IMR-90 (cell line): ENCODE results near the gene ARFGEF3. TPM values are rescaled to one million over a fixed set of nuclear protein-coding genes. Genes with fewer than 3 reads are reported as not detected.

Experiments used
- ATAC-seq: fragments of 200-7000 bp; cut with Tn5 transposase; 2 replicates; pipeline ENCODE4 v1.9.1; 2020; ENCODE audit warnings: low read depth, mild to moderate bottlenecking, moderate library complexity
- BruUV-seq: library from RNA; stranded (reverse); fragments of 400-500 nt; replicated peaks from 2 replicates; lab custom pipeline; 2021; lab: Mats Ljungman, UMichigan
- CTCF ChIA-PET: fragments of 300-600 bp; formaldehyde crosslinking; extraction: SDS; loops from one replicate; lab custom pipeline; 2021; ENCODE audit warnings: antibody characterized with exemption; lab: Yijun Ruan, JAX
- POLR2A ChIA-PET: fragments of 300-600 bp; sonication (Branson Sonifier 250); formaldehyde crosslinking; loops from one replicate; lab custom pipeline; 2022; ENCODE audit warnings: antibody characterized with exemption; ENCODE audit not compliant: unreplicated experiment; lab: Charles Lee
- DNase-seq: peaks from one replicate; pipeline ENCODE4 v3.0.0; 2013
- H2AFZ ChIP-seq: replicated peaks from 2 replicates; pipeline ENCODE3; 2013; ENCODE audit warnings: low read length, mild to moderate bottlenecking; ENCODE audit not compliant: poor library complexity
- H2AK5ac ChIP-seq: 2 replicates; pipeline ENCODE4 v1.6.1; 2013; ENCODE audit warnings: low read depth, low read length, inconsistent platforms
- H2AK9ac ChIP-seq: replicated peaks from 2 replicates; pipeline ENCODE3; 2013; ENCODE audit warnings: mild to moderate bottlenecking, low read depth, low read length, moderate library complexity; ENCODE audit not compliant: poor library complexity
- H2BK120ac ChIP-seq: 2 replicates; pipeline ENCODE4 v1.6.1; 2013; ENCODE audit warnings: low read depth, low read length, inconsistent platforms
- H2BK15ac ChIP-seq: 3 replicates; pipeline ENCODE4 v1.6.1; 2013; ENCODE audit warnings: low read depth, low read length, inconsistent platforms
- H2BK20ac ChIP-seq: 2 replicates; pipeline ENCODE4 v1.6.1; 2013; ENCODE audit warnings: low read depth, mild to moderate bottlenecking, inconsistent platforms, low read length, moderate library complexity
- H2BK5ac ChIP-seq: 2 replicates; pipeline ENCODE4 v1.6.1; 2013; ENCODE audit warnings: mild to moderate bottlenecking, low read depth, low read length, inconsistent platforms; ENCODE audit not compliant: poor library complexity, severe bottlenecking
- H3K14ac ChIP-seq: replicated peaks from 2 replicates; pipeline ENCODE4 v1.6.1; 2013; ENCODE audit warnings: low read depth, low read length, inconsistent platforms
- H3K18ac ChIP-seq: 2 replicates; pipeline ENCODE4 v1.6.1; 2013; ENCODE audit warnings: low read depth, low read length, control low read depth
- H3K23ac ChIP-seq: 2 replicates; pipeline ENCODE4 v1.6.1; 2013; ENCODE audit warnings: low read depth, low read length, inconsistent platforms
- H3K27ac ChIP-seq: 2 replicates; pipeline ENCODE4 v1.5.1; 2013; ENCODE audit warnings: mild to moderate bottlenecking, control low read depth, low read length; ENCODE audit not compliant: insufficient read depth
- H3K27me3 ChIP-seq: 2 replicates; pipeline ENCODE4 v1.6.1; 2013; ENCODE audit warnings: low read length; ENCODE audit not compliant: control insufficient read depth, insufficient read depth
- H3K36me3 ChIP-seq: 2 replicates; pipeline ENCODE4 v1.6.1; 2013; ENCODE audit warnings: low read length, mixed read lengths; ENCODE audit not compliant: control insufficient read depth, insufficient read depth
- H3K4ac ChIP-seq: 2 replicates; pipeline ENCODE4 v1.6.1; 2013; ENCODE audit warnings: low read depth, low read length, inconsistent platforms
- H3K4me1 ChIP-seq: 2 replicates; pipeline ENCODE4 v1.6.1; 2013; ENCODE audit warnings: low read length, mixed read lengths; ENCODE audit not compliant: control insufficient read depth, insufficient read depth
- H3K4me2 ChIP-seq: 2 replicates; pipeline ENCODE4 v1.6.1; 2013; ENCODE audit warnings: low read depth, mild to moderate bottlenecking, control low read depth, low read length, moderate library complexity
- H3K4me3 ChIP-seq: 2 replicates; pipeline ENCODE4 v1.5.1; 2013; ENCODE audit warnings: low read depth, mild to moderate bottlenecking, control low read depth, low read length, moderate library complexity; ENCODE audit not compliant: insufficient read depth
- H3K56ac ChIP-seq: 2 replicates; pipeline ENCODE4 v1.6.1; 2013; ENCODE audit warnings: low read length, inconsistent platforms; ENCODE audit not compliant: insufficient read depth; ENCODE audit errors: extremely low read depth
- H3K79me1 ChIP-seq, 2 experiments: 2 replicates each; pipeline ENCODE4 v1.6.1; 2013; ENCODE audit warnings: low read length in 2 of 2, inconsistent platforms in 1 of 2, low read depth in 1 of 2
- H3K9ac ChIP-seq: 2 replicates; pipeline ENCODE4 v1.6.1; 2013; ENCODE audit warnings: low read depth, low read length, control low read depth
- H3K9me1 ChIP-seq: 2 replicates; pipeline ENCODE4 v1.6.1; 2013; ENCODE audit warnings: low read length, inconsistent platforms; ENCODE audit not compliant: insufficient read depth
- H3K9me3 ChIP-seq: 2 replicates; pipeline ENCODE4 v1.6.1; 2013; ENCODE audit warnings: low read length; ENCODE audit not compliant: control insufficient read depth, insufficient read depth
- H4K20me1 ChIP-seq: 2 replicates; pipeline ENCODE4 v1.6.1; 2013; ENCODE audit warnings: low read length, inconsistent platforms; ENCODE audit not compliant: insufficient read depth
- H4K5ac ChIP-seq: 2 replicates; pipeline ENCODE4 v1.6.1; 2013; ENCODE audit warnings: mild to moderate bottlenecking, low read depth, low read length, control low read depth
- H4K8ac ChIP-seq, 2 experiments: 2 replicates each; pipeline ENCODE4 v1.6.1; 2013; ENCODE audit warnings: low read depth in 2 of 2, low read length in 2 of 2, control low read depth in 1 of 2, inconsistent platforms in 1 of 2
- H4K91ac ChIP-seq: 2 replicates; pipeline ENCODE4 v1.6.1; 2013; ENCODE audit warnings: low read depth, low read length, inconsistent platforms; ENCODE audit not compliant: insufficient read depth
- BHLHE40 ChIP-seq: fragments of 150-350 bp; IDR thresholded peaks from 2 replicates; pipeline ENCODE4 v1.6.1; 2016; ENCODE audit warnings: mild to moderate bottlenecking, low read depth, low read length
- CEBPB ChIP-seq: IDR thresholded peaks from 2 replicates; pipeline ENCODE4 v1.6.1; 2012; ENCODE audit warnings: low read depth, low read length, improper control_type of control experiment
- CHD1 ChIP-seq: IDR thresholded peaks from 2 replicates; pipeline ENCODE4 v1.6.1; 2012; ENCODE audit warnings: low read depth, low read length, improper control_type of control experiment
- FOS ChIP-seq: fragments of 150-350 bp; IDR thresholded peaks from 2 replicates; pipeline ENCODE4 v1.6.1; 2016; ENCODE audit warnings: low read depth, low read length
- MAFK ChIP-seq: IDR thresholded peaks from 2 replicates; pipeline ENCODE4 v1.6.1; 2012; ENCODE audit warnings: low read depth, low read length, improper control_type of control experiment
- MAZ ChIP-seq: IDR thresholded peaks from 2 replicates; pipeline ENCODE4 v1.6.1; 2012; ENCODE audit warnings: low read depth, mild to moderate bottlenecking, low read length, improper control_type of control experiment, moderate library complexity, borderline replicate concordance
- MXI1 ChIP-seq: IDR thresholded peaks from 2 replicates; pipeline ENCODE4 v1.6.1; 2012; ENCODE audit warnings: low read depth, mild to moderate bottlenecking, low read length, moderate library complexity, borderline replicate concordance
- NFE2L2 ChIP-seq: fragments of 150-350 bp; IDR thresholded peaks from 2 replicates; pipeline ENCODE4 v1.6.1; 2016; ENCODE audit warnings: low read depth, mild to moderate bottlenecking, low read length
- POLR2A ChIP-seq: IDR thresholded peaks from 2 replicates; pipeline ENCODE4 v1.6.1; 2012; ENCODE audit warnings: mild to moderate bottlenecking, low read depth, low read length
- RAD21 ChIP-seq: IDR thresholded peaks from 2 replicates; pipeline ENCODE4 v1.6.1; 2012; ENCODE audit warnings: low read length, improper control_type of control experiment
- RCOR1 ChIP-seq: IDR thresholded peaks from 2 replicates; pipeline ENCODE4 v1.6.1; 2012; ENCODE audit warnings: mild to moderate bottlenecking, low read length, improper control_type of control experiment; ENCODE audit not compliant: insufficient replicate concordance
- RFX5 ChIP-seq: IDR thresholded peaks from 2 replicates; pipeline ENCODE4 v1.8.0; 2012; ENCODE audit warnings: low read depth, mild to moderate bottlenecking, low read length, moderate library complexity
- SMC3 ChIP-seq: fragments of 150-350 bp; IDR thresholded peaks from 2 replicates; pipeline ENCODE4 v1.6.1; 2016; ENCODE audit warnings: low read depth, mild to moderate bottlenecking, antibody characterized with exemption, low read length, moderate library complexity
- WGBS, 2 experiments: methylation state at CpG; one replicate each; pipeline versions ENCODE4 v1.1.5 to v1.1.7; 2013; ENCODE audit warnings: missing lambda C conversion rate in 2 of 2; ENCODE audit not compliant: insufficient read length in 1 of 2; ENCODE audit errors: extremely low coverage in 2 of 2; 5-methylcytosine and 5-hydroxymethylcytosine counted together
- dilution Hi-C: fragments of 300-500 bp; cut with HindIII; formaldehyde crosslinking; loops from one replicate; pipeline ENCODE4 v1.14.3; 2018; ENCODE audit warnings: low sequenced_read_pairs; ENCODE audit not compliant: unreplicated experiment
- in situ Hi-C: fragments of 300-500 bp; cut with MboI; formaldehyde crosslinking; loops from 3 replicates; pipeline ENCODE4 v1.14.3; 2019; ENCODE audit warnings: low sequenced_read_pairs, inconsistent platforms, mixed read lengths
- intact Hi-C: fragments of 100-400 bp; cut with micrococcal nuclease; formaldehyde crosslinking; loops from 2 replicates; pipeline ENCODE4 v1.10.0; 2022
- polyA plus RNA-seq, 3 experiments: library from polyadenylated mRNA; depleted of rRNA; stranded (reverse); fragments of >200 nt; gene quantifications; 2 replicates each; pipeline ENCODE4 v1.2.3, GENCODE V29; 2012; ENCODE audit warnings: low replicate concordance in 1 of 3
- total RNA-seq: library from RNA; depleted of rRNA; stranded (reverse); fragments of >200 nt; gene quantifications from 2 replicates; pipeline ENCODE4 v1.2.3, GENCODE V29; 2012
- TF ChIP-seq, protein P1 (sequence below): conservative IDR thresholded peaks from 2 replicates; pipeline ENCODE4 v1.5.1; 2012; ENCODE audit warnings: mild to moderate bottlenecking, low read depth, low read length, improper control_type of control experiment
- TF ChIP-seq, protein P2 (sequence below): fragments of 150-350 bp; IDR thresholded peaks from 2 replicates; pipeline ENCODE4 v1.6.1; 2017; ENCODE audit warnings: mild to moderate bottlenecking, antibody characterized with exemption, low read length, low read depth
- TF ChIP-seq, protein P3 (sequence below): fragments of 150-350 bp; IDR thresholded peaks from 2 replicates; pipeline ENCODE4 v1.6.1; 2016; ENCODE audit warnings: low read depth, mild to moderate bottlenecking, low read length, moderate library complexity, borderline replicate concordance

ARFGEF3 gene
- total and polyA plus RNA-seq, 2 of the 4 experiments (the other 2 are of a cell fraction) = under 0.01 to 0.02 TPM

DNA sequence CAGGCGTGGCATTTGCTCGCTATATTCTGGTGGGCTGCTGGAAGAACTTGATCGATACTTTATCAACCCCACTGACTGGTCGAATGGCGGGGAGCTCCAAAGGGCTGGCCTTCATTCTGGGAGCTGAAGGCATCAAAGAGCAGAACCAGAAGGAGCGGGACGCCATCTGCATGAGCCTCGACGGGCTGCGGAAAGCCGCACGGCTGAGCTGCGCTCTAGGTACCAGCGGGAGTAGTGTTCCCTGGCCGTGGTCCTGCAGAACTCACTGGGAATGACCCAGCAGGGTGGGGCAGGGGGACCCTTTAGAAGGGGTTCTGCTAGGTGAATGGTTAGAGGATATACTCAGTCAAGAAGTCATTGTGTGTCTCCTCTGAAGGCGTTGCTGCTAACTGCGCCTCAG lies 125.0 kb downstream of the ARFGEF3 start:
- in situ Hi-C loops (no loop called here), dilution Hi-C loops (no loop called here)

More for the DNA sequence above, 125.0 kb downstream of the ARFGEF3 start:
- Histone ChIP-seq H3K36me3 (no peaks in the 10 kb centered on the region), H3K4me3 (no peak overlapping the region), H3K27ac (no peak overlapping the region), H4K91ac (no peak overlapping the region), H2BK5ac (no peak overlapping the region), H2AK9ac (peak overlapping the region; percentile 34), H2BK20ac (no peak overlapping the region), H3K27me3 (peaks cover 7% of the 10 kb centered on the region), H3K9ac (no peak overlapping the region), H3K9me3 (no peaks in the 10 kb centered on the region), H2BK120ac (no peak overlapping the region), H3K18ac (no peak overlapping the region), H4K8ac (no peak overlapping the region), H3K79me1 (no peaks in the 10 kb centered on the region), H2AFZ (peak overlapping the region; percentile 10), H3K14ac (no peak overlapping the region), H3K4me1 (no peaks in the 10 kb centered on the region), H4K20me1 (no peaks in the 10 kb centered on the region), H2BK15ac (no peak overlapping the region), H3K4me2 (no peak overlapping the region), H3K56ac (no peak overlapping the region), H2AK5ac (peak overlapping the region; percentile 37; the same call in 1 of the 2 replicates), H4K5ac (no peak overlapping the region), H3K9me1 (0 out of 2 replicates have a peak, but pooled peaks cover 4% of the 10 kb centered on the region), H3K23ac (no peak overlapping the region), H3K4ac (no peak overlapping the region)
- CTCF ChIA-PET = interaction anchor here (0.6 kb wide), 1 partner anchor 41 kb away, joined by 4 read pairs; no protein-coding TSS in a partner anchor
- no peak for ATAC-seq
- TF ChIP-seq RAD21 (no peak), MXI1 (no peak), NFE2L2 (no peak), FOS (no peak), BHLHE40 (no peak), CEBPB (no peak), SMC3 (no peak), RFX5 (no peak), RCOR1 (no peak), CHD1 (no peak), MAZ (no peak), MAFK (no peak), POLR2A (no peak)
- TF ChIP-seq, protein P1, sequence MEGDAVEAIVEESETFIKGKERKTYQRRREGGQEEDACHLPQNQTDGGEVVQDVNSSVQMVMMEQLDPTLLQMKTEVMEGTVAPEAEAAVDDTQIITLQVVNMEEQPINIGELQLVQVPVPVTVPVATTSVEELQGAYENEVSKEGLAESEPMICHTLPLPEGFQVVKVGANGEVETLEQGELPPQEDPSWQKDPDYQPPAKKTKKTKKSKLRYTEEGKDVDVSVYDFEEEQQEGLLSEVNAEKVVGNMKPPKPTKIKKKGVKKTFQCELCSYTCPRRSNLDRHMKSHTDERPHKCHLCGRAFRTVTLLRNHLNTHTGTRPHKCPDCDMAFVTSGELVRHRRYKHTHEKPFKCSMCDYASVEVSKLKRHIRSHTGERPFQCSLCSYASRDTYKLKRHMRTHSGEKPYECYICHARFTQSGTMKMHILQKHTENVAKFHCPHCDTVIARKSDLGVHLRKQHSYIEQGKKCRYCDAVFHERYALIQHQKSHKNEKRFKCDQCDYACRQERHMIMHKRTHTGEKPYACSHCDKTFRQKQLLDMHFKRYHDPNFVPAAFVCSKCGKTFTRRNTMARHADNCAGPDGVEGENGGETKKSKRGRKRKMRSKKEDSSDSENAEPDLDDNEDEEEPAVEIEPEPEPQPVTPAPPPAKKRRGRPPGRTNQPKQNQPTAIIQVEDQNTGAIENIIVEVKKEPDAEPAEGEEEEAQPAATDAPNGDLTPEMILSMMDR = no peak
- TF ChIP-seq, protein P2, sequence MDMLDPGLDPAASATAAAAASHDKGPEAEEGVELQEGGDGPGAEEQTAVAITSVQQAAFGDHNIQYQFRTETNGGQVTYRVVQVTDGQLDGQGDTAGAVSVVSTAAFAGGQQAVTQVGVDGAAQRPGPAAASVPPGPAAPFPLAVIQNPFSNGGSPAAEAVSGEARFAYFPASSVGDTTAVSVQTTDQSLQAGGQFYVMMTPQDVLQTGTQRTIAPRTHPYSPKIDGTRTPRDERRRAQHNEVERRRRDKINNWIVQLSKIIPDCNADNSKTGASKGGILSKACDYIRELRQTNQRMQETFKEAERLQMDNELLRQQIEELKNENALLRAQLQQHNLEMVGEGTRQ = no peak
- TF ChIP-seq, protein P3, sequence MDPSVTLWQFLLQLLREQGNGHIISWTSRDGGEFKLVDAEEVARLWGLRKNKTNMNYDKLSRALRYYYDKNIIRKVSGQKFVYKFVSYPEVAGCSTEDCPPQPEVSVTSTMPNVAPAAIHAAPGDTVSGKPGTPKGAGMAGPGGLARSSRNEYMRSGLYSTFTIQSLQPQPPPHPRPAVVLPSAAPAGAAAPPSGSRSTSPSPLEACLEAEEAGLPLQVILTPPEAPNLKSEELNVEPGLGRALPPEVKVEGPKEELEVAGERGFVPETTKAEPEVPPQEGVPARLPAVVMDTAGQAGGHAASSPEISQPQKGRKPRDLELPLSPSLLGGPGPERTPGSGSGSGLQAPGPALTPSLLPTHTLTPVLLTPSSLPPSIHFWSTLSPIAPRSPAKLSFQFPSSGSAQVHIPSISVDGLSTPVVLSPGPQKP = no peak
- no peak for DNase-seq
- BruUV-seq = no TSS peak
- POLR2A ChIA-PET = no interaction called here
- intact Hi-C loops = loop anchor here (5.0 kb wide), 1 partner anchor 169 kb away; no protein-coding TSS in a partner anchor
- 100% methylated on average over 10 of the region's 17 CpGs; no CpG with 5 or more reads in 1 of the 2 experiments for WGBS, 2 experiments
